Measurements from ENCODE around the gene PPA1.
"Not testable (repeated sequence)": the region's sequence is repeated elsewhere in the genome, so short reads cannot be mapped to it uniquely, and the experiment has no call there.

The PPA1 gene

GRCh38 chr10:70233109-70233938, at the start of gene PPA1:
Gene PPA1, minus strand, starts transcription at chr10:70233429. Its CDS starts 102 bp downstream, at chr10:70233327.
- peak; percentile 99 to 100 (median 100) for DNase-seq

GRCh38 chr10:70281609-70282008, 48.4 kb upstream of the PPA1 start:
- no peak for DNase-seq

- peak; percentile 36 to 70 (median 46) for DNase-seq
Observed at GRCh38 chr10:70280099-70280498, 46.9 kb upstream of the PPA1 start.

GRCh38 chr10:70277396-70278030, 44.3 kb upstream of the PPA1 start:
- no peak for DNase-seq

GRCh38 chr10:70274643-70275042, 41.4 kb upstream of the PPA1 start:
- peak; percentile 40 to 54 (median 46) for DNase-seq

- peak; percentile 33 to 68 (median 57) for DNase-seq
Observed at GRCh38 chr10:70272925-70273316, 39.7 kb upstream of the PPA1 start.

GRCh38 chr10:70271996-70272924, 39.0 kb upstream of the PPA1 start:
- no peak for DNase-seq

- no peak for DNase-seq
Observed at GRCh38 chr10:70270952-70271351, 37.7 kb upstream of the PPA1 start.

GRCh38 chr10:70269741-70270140, 36.5 kb upstream of the PPA1 start:
- no peak for DNase-seq

- DNase-seq = no peak
Observed at GRCh38 chr10:70268376-70268775, 35.1 kb upstream of the PPA1 start.

GRCh38 chr10:70267161-70267933, 34.1 kb upstream of the PPA1 start:
- peak; percentile 82 to 90 (median 88) for DNase-seq

GRCh38 chr10:70266701-70267100, 33.5 kb upstream of the PPA1 start:
- DNase-seq = no peak

- DNase-seq = no peak
Observed at GRCh38 chr10:70266056-70266455, 32.8 kb upstream of the PPA1 start.

- DNase-seq = no peak
Observed at GRCh38 chr10:70265032-70265689, 31.9 kb upstream of the PPA1 start.

- no peak for DNase-seq
Observed at GRCh38 chr10:70260734-70261133, 27.5 kb upstream of the PPA1 start.

- no peak for DNase-seq
Observed at GRCh38 chr10:70260259-70260658, 27.0 kb upstream of the PPA1 start.

- no peak for DNase-seq
Observed at GRCh38 chr10:70258216-70258615, 25.0 kb upstream of the PPA1 start.

- not testable (repeated sequence) for DNase-seq
Observed at GRCh38 chr10:70257816-70258215, 24.6 kb upstream of the PPA1 start.

- no peak for DNase-seq
Observed at GRCh38 chr10:70256463-70256862, 23.2 kb upstream of the PPA1 start.

- DNase-seq = peak; percentile 67 to 74 (median 73)
Observed at GRCh38 chr10:70255329-70256299, 22.4 kb upstream of the PPA1 start.
